Esophagus (tissue), 2 donors: ENCODE data around the gene CUBN. TPM values are rescaled to one million over a fixed set of nuclear protein-coding genes. Genes with fewer than 3 reads are reported as not detected.
"Not testable (repeated sequence)": the region's sequence is repeated elsewhere in the genome, so short reads cannot be mapped to it uniquely, and the experiment has no call there.

ENCODE experiments used
- H3K27ac ChIP-seq, 2 donors: one replicate each; pipeline ENCODE4 v1.5.1; 2013; ENCODE audit warnings: low read depth in 2 of 2, mild to moderate bottlenecking in 2 of 2, inconsistent platforms in 1 of 2, low read length in 1 of 2, moderate library complexity in 1 of 2
- H3K27me3 ChIP-seq, 2 donors: one replicate each; pipeline ENCODE4 v1.6.1; 2013; ENCODE audit warnings: low read length in 2 of 2, control low read depth in 1 of 2, mild to moderate bottlenecking in 1 of 2; ENCODE audit not compliant: insufficient read depth in 2 of 2, control insufficient read depth in 1 of 2
- H3K36me3 ChIP-seq, 2 donors: one replicate each; pipeline ENCODE4 v1.6.1; 2013; ENCODE audit warnings: low read length in 1 of 2; ENCODE audit not compliant: control insufficient read depth in 2 of 2, insufficient read depth in 2 of 2
- H3K4me1 ChIP-seq, 2 donors: one replicate each; pipeline ENCODE4 v1.6.1; 2013; ENCODE audit warnings: low read length in 1 of 2; ENCODE audit not compliant: control insufficient read depth in 2 of 2, insufficient read depth in 2 of 2
- H3K4me3 ChIP-seq, 2 donors: one replicate each; pipeline ENCODE4 v1.5.1; 2013; ENCODE audit warnings: low read length in 2 of 2, mild to moderate bottlenecking in 2 of 2, low read depth in 1 of 2, moderate library complexity in 1 of 2
- H3K9me3 ChIP-seq, 2 donors: one replicate each; pipeline ENCODE4 v1.6.1; 2013; ENCODE audit warnings: mild to moderate bottlenecking in 2 of 2, low read depth in 1 of 2, low read length in 1 of 2, moderate library complexity in 1 of 2; ENCODE audit not compliant: control insufficient read depth in 2 of 2, insufficient read depth in 1 of 2
- WGBS, 2 donors: extraction: QIAGEN DNeasy Blood & Tissue Kit; methylation state at CpG; one replicate each; pipeline ENCODE4 v1.1.7; 2013; 5-methylcytosine and 5-hydroxymethylcytosine counted together
- polyA plus RNA-seq, 2 donors: library from polyadenylated mRNA; stranded (reverse); fragments of 200-250 nt; gene quantifications; one replicate each; pipeline ENCODE4 v1.2.3, GENCODE V29; 2013
- donor health status: healthy with polysubstance abuse.
- donor health status: Bipolar disorder and iron deficiency.

The CUBN gene
- polyA plus RNA-seq, 2 donors = 0.16 to 0.22 TPM

DNA sequence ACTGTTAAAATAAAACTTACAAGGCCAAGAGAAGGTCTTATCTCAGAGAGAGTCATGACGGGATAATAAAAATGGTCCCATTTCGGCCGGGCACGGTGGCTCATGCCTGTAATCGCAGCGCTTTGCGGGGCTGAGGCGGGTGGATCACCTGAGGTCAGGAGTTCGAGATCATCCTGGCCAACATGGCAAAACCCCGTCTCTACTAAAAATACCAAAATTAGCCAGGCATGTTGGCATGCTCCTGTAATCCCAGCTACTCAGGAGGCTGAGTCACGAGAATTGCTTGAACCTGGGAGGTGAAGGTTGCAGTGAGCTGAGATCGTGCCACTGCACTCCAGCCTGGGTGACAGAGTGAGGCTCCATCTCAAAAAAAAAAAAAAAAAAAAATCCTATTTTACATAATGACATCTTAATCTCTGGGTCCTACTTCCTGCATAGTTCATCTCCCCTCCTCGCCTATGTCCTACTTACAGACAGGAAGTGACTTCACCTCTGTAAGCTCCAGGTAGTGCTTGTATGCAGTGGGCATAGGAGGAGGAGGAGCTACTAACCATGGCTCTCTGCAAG lies 14.7 kb downstream of the CUBN start:
- WGBS, 2 donors = 91 to 94% methylated on average over 13 of the region's 13 CpGs
- not testable (repeated sequence) for H3K36me3 ChIP-seq, H3K4me3 ChIP-seq, H3K27me3 ChIP-seq, H3K9me3 ChIP-seq, H3K27ac ChIP-seq, H3K4me1 ChIP-seq

DNA sequence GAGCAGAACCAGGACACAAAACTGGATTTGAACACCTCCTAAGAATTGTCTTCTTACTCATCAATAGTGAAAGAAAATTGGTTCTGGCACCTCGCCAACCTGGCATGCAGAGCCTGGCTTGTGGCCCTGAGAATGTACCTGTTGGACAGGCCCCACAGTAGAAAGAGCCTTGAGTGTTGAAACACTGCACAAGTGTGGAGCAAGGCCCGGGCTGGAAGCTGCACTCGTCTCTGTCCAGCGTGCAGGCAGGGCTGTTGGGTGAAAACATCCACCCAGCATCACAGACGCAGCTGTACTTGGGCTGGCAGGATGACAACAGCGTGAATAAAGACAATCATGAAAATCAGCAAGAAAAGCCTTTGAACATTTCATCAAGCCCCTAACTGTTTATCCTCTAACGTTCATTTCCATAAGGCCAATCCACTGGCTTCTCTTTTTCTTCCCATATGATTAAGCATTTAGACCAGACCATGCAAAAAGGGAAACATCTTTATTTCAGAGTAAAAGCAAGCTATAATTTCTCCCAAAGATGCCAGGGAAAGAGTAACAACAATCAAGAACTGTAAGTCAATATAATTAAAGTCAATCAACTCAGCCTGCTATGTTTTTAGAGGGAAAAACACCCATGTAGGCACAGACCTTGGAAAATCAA lies 15.6 kb downstream of the CUBN start:
- Histone ChIP-seq H3K27ac (no peak overlapping the region), H3K36me3 (no peaks in the 10 kb centered on the region), H3K4me1 (no peaks in the 10 kb centered on the region), H3K27me3 (no peaks in the 10 kb centered on the region), H3K4me3 (no peak overlapping the region), H3K9me3 (no peaks in the 10 kb centered on the region)
- 56 to 62% methylated on average over 7 of the region's 7 CpGs for WGBS, 2 donors

DNA sequence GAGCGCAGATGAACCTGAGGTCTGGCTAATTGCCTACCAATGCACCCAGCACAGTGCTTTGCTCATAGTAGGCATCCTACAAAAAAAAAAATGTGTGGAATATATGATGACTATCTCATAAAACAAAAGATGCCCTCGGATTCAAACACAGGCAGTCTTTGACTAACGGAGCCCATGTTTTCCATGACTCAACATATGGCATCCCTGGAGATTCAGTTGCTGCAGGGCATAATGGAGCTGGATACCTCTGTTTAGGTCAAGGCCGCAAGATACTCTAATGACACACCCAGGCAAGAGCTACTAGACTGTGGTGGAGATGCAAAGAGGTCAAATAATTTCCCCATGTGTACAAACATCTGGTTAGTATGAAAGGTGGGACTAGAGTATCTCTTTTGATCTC lies 16.3 kb downstream of the CUBN start:
- Histone ChIP-seq H3K9me3 (no peaks in the 10 kb centered on the region), H3K27ac (no peak overlapping the region), H3K36me3 (no peaks in the 10 kb centered on the region), H3K4me1 (no peaks in the 10 kb centered on the region), H3K27me3 (no peaks in the 10 kb centered on the region), H3K4me3 (no peak overlapping the region)
- 84 to 93% methylated on average over 4 of the region's 4 CpGs for WGBS, 2 donors

DNA sequence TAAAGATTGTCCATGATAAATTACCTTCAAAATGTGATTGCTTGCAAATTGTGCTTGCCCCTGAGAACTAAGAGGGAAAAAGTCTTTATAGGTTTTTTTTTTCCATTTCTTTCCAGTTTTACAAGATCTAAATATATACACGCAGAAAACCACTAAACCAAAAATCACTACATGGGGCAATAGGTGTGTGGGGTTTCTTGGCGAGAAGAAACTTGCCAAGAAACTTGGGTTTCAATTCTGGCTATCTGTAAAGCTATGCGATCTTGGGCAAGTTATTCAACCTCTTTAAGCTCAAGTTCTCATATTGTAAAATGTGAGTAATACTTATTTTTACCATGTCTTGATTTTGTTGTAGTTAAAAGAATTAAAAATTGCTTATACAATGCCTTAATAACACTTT lies 17.0 kb downstream of the CUBN start:
- Histone ChIP-seq H3K27me3 (no peaks in the 10 kb centered on the region), H3K4me3 (no peak overlapping the region), H3K9me3 (no peaks in the 10 kb centered on the region), H3K4me1 (no peaks in the 10 kb centered on the region), H3K36me3 (no peaks in the 10 kb centered on the region), H3K27ac (no peak overlapping the region)
- WGBS, 2 donors = 48 to 56% methylated on average over 3 of the region's 3 CpGs

DNA sequence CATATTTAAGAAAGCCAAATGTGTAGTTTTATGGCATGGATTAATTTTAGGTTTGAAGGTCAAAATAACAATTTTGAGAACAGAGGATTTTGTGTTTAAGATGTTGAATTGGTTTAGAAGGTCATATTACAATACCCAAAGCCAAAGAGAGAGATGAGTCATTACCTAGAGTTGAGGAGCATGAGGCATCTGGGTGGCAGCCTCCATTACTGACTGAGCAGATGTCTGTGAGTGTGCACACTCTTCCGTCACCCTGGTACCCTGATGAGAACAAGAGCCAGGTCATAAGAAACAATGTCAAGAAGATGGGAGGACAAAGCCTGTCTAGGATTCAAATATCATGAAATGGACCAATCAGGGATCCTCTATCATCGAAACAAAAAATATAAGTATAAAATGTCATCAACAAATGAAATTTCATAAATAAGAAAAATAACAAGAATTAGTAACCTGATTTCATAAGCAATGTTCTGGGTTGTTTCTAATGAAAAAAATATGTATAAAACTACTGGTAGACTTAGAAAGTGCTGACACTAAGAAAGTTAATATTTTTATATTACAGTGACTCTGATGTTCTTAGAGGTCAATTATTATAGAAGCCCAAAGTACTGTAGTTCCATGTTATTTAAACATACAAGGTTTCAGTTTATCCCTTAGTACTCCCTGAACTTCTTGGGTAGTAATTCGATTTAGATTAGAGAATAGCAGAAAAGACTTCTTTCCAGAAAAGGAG lies 20.0 kb downstream of the CUBN start:
- WGBS, 2 donors = 90 to 96% methylated on average over 3 of the region's 3 CpGs
- Histone ChIP-seq H3K27ac (no peak overlapping the region), H3K9me3 (no peaks in the 10 kb centered on the region), H3K4me1 (no peaks in the 10 kb centered on the region), H3K27me3 (no peaks in the 10 kb centered on the region), H3K4me3 (no peak overlapping the region), H3K36me3 (no peaks in the 10 kb centered on the region)

DNA sequence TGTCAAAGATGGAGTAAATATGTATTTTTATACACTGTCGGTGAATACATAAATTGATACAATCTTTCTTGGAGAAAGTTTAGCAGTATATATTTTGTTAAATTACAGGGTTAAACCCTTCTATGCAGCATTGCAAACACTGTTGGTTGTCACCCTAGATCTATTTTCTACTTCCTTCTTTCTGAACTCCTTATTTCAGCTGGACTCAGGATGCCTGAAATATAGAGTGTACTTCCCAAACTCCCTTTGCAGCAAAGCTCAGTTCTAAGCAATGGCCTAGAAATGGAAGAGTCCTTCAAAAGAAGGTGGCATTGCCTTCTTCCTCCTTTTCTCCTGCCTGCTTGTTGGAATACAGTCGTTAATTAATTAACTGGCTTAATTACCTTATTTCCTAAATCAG lies 20.6 kb downstream of the CUBN start:
- no peaks in the 10 kb centered on the region for H3K9me3 ChIP-seq
- no peak overlapping the region for H3K4me3 ChIP-seq
- no peaks in the 10 kb centered on the region for H3K27me3 ChIP-seq
- WGBS, 2 donors = 86 to 91% methylated on average over 2 of the region's 2 CpGs
- H3K4me1 ChIP-seq = no peaks in the 10 kb centered on the region
- H3K27ac ChIP-seq = no peak overlapping the region
- H3K36me3 ChIP-seq = no peaks in the 10 kb centered on the region

DNA sequence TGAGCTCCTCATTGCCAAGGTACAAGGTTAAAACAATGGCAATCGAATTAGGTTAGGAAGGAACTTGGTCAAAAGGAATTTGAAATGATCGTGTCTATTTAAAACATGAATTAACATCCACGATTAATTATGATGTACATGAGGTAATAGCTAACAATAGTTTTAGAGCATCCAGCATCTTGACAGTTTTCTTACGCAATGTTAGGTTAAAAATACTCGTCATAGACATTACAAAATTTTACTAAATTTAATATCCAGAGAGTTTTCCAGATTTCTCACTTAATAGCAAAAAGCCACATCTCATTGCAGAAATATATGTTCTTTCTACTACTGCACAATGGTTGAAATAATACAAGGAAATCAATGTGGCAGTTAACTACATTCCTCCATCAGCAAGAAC lies 22.6 kb downstream of the CUBN start:
- Histone ChIP-seq H3K27ac (no peak overlapping the region), H3K9me3 (no peaks in the 10 kb centered on the region), H3K27me3 (no peaks in the 10 kb centered on the region), H3K4me3 (no peak overlapping the region), H3K36me3 (no peaks in the 10 kb centered on the region), H3K4me1 (no peaks in the 10 kb centered on the region)
- 87 to 89% methylated on average over 5 of the region's 5 CpGs for WGBS, 2 donors

DNA sequence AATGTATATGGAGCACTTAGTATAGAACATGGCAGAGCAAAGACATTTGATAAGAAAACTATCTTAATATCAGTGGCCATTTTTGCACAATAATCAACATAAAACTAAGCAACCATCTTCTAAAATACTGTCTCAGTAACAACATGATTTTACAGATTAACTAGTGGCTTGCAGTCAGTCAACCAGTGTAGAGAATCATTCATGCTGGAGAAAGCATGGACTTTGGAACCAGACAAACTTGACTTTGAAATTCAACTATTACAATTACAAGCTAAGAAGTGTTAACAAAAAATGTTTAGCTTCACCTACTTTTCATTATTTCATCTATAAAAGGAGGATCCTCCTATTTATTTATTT lies 27.7 kb downstream of the CUBN start:
- Histone ChIP-seq H3K4me1 (no peaks in the 10 kb centered on the region), H3K4me3 (no peak overlapping the region), H3K27ac (no peak overlapping the region), H3K36me3 (no peaks in the 10 kb centered on the region), H3K27me3 (no peaks in the 10 kb centered on the region), H3K9me3 (no peaks in the 10 kb centered on the region)

DNA sequence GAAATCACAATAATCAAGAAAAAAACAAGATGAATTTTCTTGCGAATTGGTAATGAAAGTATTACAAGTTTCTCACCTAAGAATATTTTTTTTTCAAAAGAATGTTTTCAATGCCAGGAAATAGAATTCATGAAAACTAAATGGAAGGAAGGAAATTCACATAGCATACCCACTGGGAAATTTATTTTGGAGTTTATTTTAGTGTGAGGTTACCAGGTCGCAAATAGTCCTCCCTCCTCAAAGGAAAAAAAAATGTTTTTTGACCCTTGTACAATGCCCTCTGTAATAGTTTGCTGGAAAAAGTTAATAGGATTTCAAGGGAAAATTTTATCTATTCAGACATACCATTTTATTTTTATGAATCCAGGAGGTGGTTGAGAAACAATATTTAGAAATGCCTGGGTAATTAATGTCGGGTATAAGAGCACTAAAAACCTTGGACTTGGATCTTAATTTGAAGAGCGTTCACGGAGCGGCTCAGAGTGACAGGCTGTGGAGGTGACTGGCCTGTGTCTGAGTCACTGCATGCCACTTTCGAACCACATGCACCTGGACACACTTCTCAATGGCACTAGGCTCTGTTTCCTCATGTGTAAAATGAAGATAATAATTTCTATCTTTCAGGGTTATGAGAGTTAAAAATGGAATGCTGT lies 28.2 kb downstream of the CUBN start:
- H3K4me1 ChIP-seq = no peaks in the 10 kb centered on the region
- WGBS, 2 donors = 72 to 80% methylated on average over 7 of the region's 7 CpGs
- H3K27me3 ChIP-seq = no peaks in the 10 kb centered on the region
- no peaks in the 10 kb centered on the region for H3K9me3 ChIP-seq
- no peak overlapping the region for H3K4me3 ChIP-seq
- no peaks in the 10 kb centered on the region for H3K36me3 ChIP-seq
- H3K27ac ChIP-seq = no peak overlapping the region
